HCT116 (cell line): ENCODE measurements around the gene CDH23. TPM values are rescaled to one million over a fixed set of nuclear protein-coding genes. Genes with fewer than 3 reads are reported as not detected.

Experiments
- ATAC-seq: fragments of 200-7000 bp; cut with Tn5 transposase; 2 replicates; pipeline ENCODE4 v1.9.1; 2020; ENCODE audit warnings: mild to moderate bottlenecking, moderate library complexity
- BruUV-seq: library from RNA; stranded (reverse); fragments of 400-500 nt; replicated peaks from 2 replicates; lab custom pipeline; 2021; lab: Mats Ljungman, UMichigan
- CTCF ChIA-PET: fragments of 300-600 bp; sonication (Branson Sonifier 250); formaldehyde crosslinking; loops from one replicate; lab custom pipeline; 2021; ENCODE audit warnings: antibody characterized with exemption; lab: Charles Lee
- POLR2A ChIA-PET: fragments of 300-600, 350-600 bp; sonication (Branson Sonifier 250); formaldehyde crosslinking; loops from one replicate; lab custom pipeline; 2021; ENCODE audit warnings: antibody characterized with exemption; lab: Charles Lee
- RAD21 ChIA-PET, 2 experiments: fragments of 300-600 bp; sonication (Branson Sonifier 250); formaldehyde crosslinking; loops; one replicate each; lab custom pipeline; 2023; ENCODE audit warnings: low total read pairs in 2 of 2; ENCODE audit not compliant: uncharacterized antibody in 2 of 2, unreplicated experiment in 2 of 2, low non-redundant PET in 1 of 2; lab: Charles Lee
- DNase-seq: peaks from one replicate; pipeline ENCODE4 v3.0.0-alpha.2; 2010; ENCODE audit warnings: low read depth, low spot score
- H2AFZ ChIP-seq: fragments of 200-600 bp; shearing (Covaris generic), sonication (generic); 2 replicates; pipeline ENCODE4 v1.6.1; 2017; ENCODE audit warnings: low read depth, mixed run types, mixed read lengths, antibody characterized with exemption, low read length; ENCODE audit not compliant: poor library complexity, severe bottlenecking
- H3K27ac ChIP-seq: 2 replicates; pipeline ENCODE4 v1.5.1; 2012; ENCODE audit warnings: low read depth, low read length
- H3K27me3 ChIP-seq: fragments of 200-600 bp; sonication (generic); 2 replicates; pipeline ENCODE4 v1.6.1; 2016; ENCODE audit warnings: mixed run types, low read length, mixed read lengths; ENCODE audit not compliant: insufficient read depth
- H3K36me3 ChIP-seq, 2 experiments: fragments of 200-500 bp in 1 of 2; fragments of 200-600 bp in 1 of 2; sonication (Bioruptor generic) in 1 of 2; sonication (generic) in 1 of 2; 2 replicates each; pipeline versions ENCODE4 v1.5.1 to v1.6.1; 2014 to 2016; ENCODE audit warnings: low read length in 2 of 2, inconsistent platforms in 1 of 2, mixed read lengths in 1 of 2, mixed run types in 1 of 2; ENCODE audit not compliant: insufficient read depth in 2 of 2, control insufficient read depth in 1 of 2
- H3K4me1 ChIP-seq, 2 experiments: fragments of 200-600 bp in 1 of 2; sonication (generic) in 1 of 2; 2 replicates each; pipeline versions ENCODE4 v1.5.1 to v1.6.1; 2012 to 2017; ENCODE audit warnings: low read length in 2 of 2, inconsistent platforms in 1 of 2, mild to moderate bottlenecking in 1 of 2, mixed read lengths in 1 of 2, mixed run types in 1 of 2, moderate library complexity in 1 of 2; ENCODE audit not compliant: insufficient read depth in 2 of 2, control insufficient read depth in 1 of 2
- H3K4me2 ChIP-seq: fragments of 200-600 bp; sonication (generic); 2 replicates; pipeline ENCODE4 v1.6.1; 2017; ENCODE audit warnings: mixed run types, low read length, mixed read lengths
- H3K4me3 ChIP-seq, 2 experiments: fragments of 200-600 bp in 1 of 2; sonication (generic) in 1 of 2; replicated peaks in 1 of 2; 2 replicates each; pipeline ENCODE4 v1.5.1; 2011 to 2016; ENCODE audit warnings: low read length in 2 of 2, control low read depth in 1 of 2, low read depth in 1 of 2, mild to moderate bottlenecking in 1 of 2, mixed read lengths in 1 of 2, mixed run types in 1 of 2
- H3K79me2 ChIP-seq: fragments of 200-600 bp; sonication (generic); 2 replicates; pipeline ENCODE4 v1.6.1; 2017; ENCODE audit warnings: mild to moderate bottlenecking, mixed run types, low read length, moderate library complexity, mixed read lengths; ENCODE audit not compliant: insufficient read depth
- H3K9ac ChIP-seq: fragments of 200-600 bp; sonication (generic); 2 replicates; pipeline ENCODE4 v1.6.1; 2016; ENCODE audit warnings: low read length, mixed read lengths
- H3K9me2 ChIP-seq: fragments of 200-600 bp; sonication (generic), shearing (Covaris generic); 2 replicates; pipeline ENCODE4 v1.6.1; 2017; ENCODE audit warnings: mixed run types, mild to moderate bottlenecking, moderate library complexity; ENCODE audit not compliant: insufficient read depth
- H3K9me3 ChIP-seq, 2 experiments: fragments of 200-500 bp in 1 of 2; fragments of 200-600 bp in 1 of 2; sonication (Bioruptor generic) in 1 of 2; sonication (generic) in 1 of 2; 2 replicates each; pipeline ENCODE4 v1.6.1; 2014 to 2017; ENCODE audit warnings: low read length in 2 of 2, mixed read lengths in 2 of 2, inconsistent platforms in 1 of 2, low read depth in 1 of 2, mild to moderate bottlenecking in 1 of 2, mixed run types in 1 of 2, moderate library complexity in 1 of 2; ENCODE audit not compliant: control insufficient read depth in 1 of 2, insufficient read depth in 1 of 2
- H4K20me1 ChIP-seq: fragments of 200-600 bp; sonication (generic), shearing (Covaris generic); 2 replicates; pipeline ENCODE4 v1.6.1; 2017; ENCODE audit warnings: mixed run types, mild to moderate bottlenecking, moderate library complexity; ENCODE audit not compliant: insufficient read depth
- CEBPB ChIP-seq: IDR thresholded peaks from 2 replicates; pipeline ENCODE4 v1.6.1; 2012; ENCODE audit warnings: low read depth
- EGR1 ChIP-seq: IDR thresholded peaks from 2 replicates; pipeline ENCODE4 v1.6.1; 2012; ENCODE audit warnings: low read depth
- ELF1 ChIP-seq: IDR thresholded peaks from 2 replicates; pipeline ENCODE4 v1.6.1; 2012; ENCODE audit warnings: low read depth, borderline replicate concordance
- EZH2 ChIP-seq: fragments of 200-600 bp; sonication (generic); IDR thresholded peaks from 2 replicates; pipeline ENCODE4 v1.6.1; 2017; ENCODE audit warnings: antibody characterized with exemption, mixed run types
- FOSL1 ChIP-seq: IDR thresholded peaks from 2 replicates; pipeline ENCODE4 v1.6.1; 2012; ENCODE audit warnings: low read depth
- JUND ChIP-seq: IDR thresholded peaks from 2 replicates; pipeline ENCODE4 v1.6.1; 2012
- POLR2A ChIP-seq: IDR thresholded peaks from 2 replicates; pipeline ENCODE4 v1.7.0; 2011; ENCODE audit warnings: borderline replicate concordance; ENCODE audit not compliant: insufficient read depth, insufficient read length; ENCODE audit errors: extremely low read depth
- POLR2AphosphoS5 ChIP-seq: IDR thresholded peaks from 2 replicates; pipeline ENCODE4 v1.6.1; 2011; ENCODE audit warnings: mild to moderate bottlenecking, low read depth, low read length, moderate library complexity
- RAD21 ChIP-seq: IDR thresholded peaks from 2 replicates; pipeline ENCODE4 v1.6.1; 2012; ENCODE audit warnings: low read depth, mild to moderate bottlenecking
- SIN3A ChIP-seq: IDR thresholded peaks from 2 replicates; pipeline ENCODE4 v1.6.1; 2012; ENCODE audit warnings: low read depth
- SP1 ChIP-seq: IDR thresholded peaks from 2 replicates; pipeline ENCODE4 v1.6.1; 2012; ENCODE audit warnings: low read depth
- TCF7L2 ChIP-seq: IDR thresholded peaks from 2 replicates; pipeline ENCODE4 v1.7.0; 2011; ENCODE audit warnings: borderline replicate concordance, inconsistent platforms; ENCODE audit not compliant: insufficient read depth, insufficient read length; ENCODE audit errors: extremely low read depth
- YY1 ChIP-seq: IDR thresholded peaks from 2 replicates; pipeline ENCODE4 v1.6.1; 2011; ENCODE audit warnings: low read length, low read depth, moderate library complexity, mild to moderate bottlenecking; ENCODE audit not compliant: insufficient replicate concordance; ENCODE audit errors: extremely low read depth
- ZFX ChIP-seq: fragments of 450-650 bp; IDR thresholded peaks from 2 replicates; pipeline ENCODE4 v1.6.1; 2017
- intact Hi-C: fragments of 100-400 bp; cut with micrococcal nuclease; formaldehyde crosslinking; loops from 2 replicates; pipeline ENCODE4 v1.10.0; 2022
- total RNA-seq: library from RNA; stranded (reverse); gene quantifications from one replicate; pipeline ENCODE4 v1.2.1, GENCODE V29; 2021; ENCODE audit not compliant: unreplicated experiment
- TF ChIP-seq, protein P1 (sequence below), 3 experiments: fragments of 200-600 bp in 1 of 3; sonication (generic) in 1 of 3; IDR thresholded peaks in 2 of 3; conservative IDR thresholded peaks in 1 of 3; 2 replicates each; pipeline ENCODE4 v1.5.1; 2012 to 2017; ENCODE audit warnings: low read depth in 2 of 3, low read length in 2 of 3, antibody characterized with exemption in 1 of 3, borderline replicate concordance in 1 of 3, control low read depth in 1 of 3, mild to moderate bottlenecking in 1 of 3, mixed read lengths in 1 of 3, mixed run types in 1 of 3, moderate library complexity in 1 of 3; ENCODE audit not compliant: insufficient read depth in 1 of 3
- TF ChIP-seq, protein P2 (sequence below): IDR thresholded peaks from 2 replicates; pipeline ENCODE4 v1.6.1; 2011; ENCODE audit warnings: mild to moderate bottlenecking, low read length, moderate library complexity; ENCODE audit not compliant: insufficient replicate concordance; ENCODE audit errors: extremely low read depth
- TF ChIP-seq, protein P3 (sequence below): IDR thresholded peaks from 2 replicates; pipeline ENCODE4 v1.6.1; 2012; ENCODE audit warnings: low read depth
- TF ChIP-seq, protein P4 (sequence below): IDR thresholded peaks from 2 replicates; pipeline ENCODE4 v1.6.1; 2012

The CDH23 gene
- total RNA-seq, 1 experiment from 2014 or later = not detected

DNA sequence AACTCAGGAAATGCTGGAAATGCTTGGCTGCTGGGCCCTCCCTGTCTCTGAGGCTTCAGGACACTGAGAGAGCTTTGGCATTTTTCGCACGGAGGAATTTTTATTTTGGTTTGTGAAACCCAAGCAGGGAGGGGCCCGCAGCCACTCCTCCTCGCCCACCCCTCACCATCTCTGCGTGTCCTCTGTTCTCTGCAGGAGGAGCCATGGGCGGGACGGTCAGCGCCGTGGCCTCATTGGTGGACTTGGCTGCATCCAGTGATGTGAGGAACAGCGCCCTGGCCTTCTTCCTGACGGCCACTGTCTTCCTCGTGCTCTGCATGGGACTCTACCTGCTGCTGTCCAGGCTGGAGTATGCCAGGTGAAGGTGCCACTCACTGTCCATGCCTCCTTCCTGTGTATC, 40.8 kb upstream of the CDH23 start:
- ChIA-PET POLR2A (no interaction called here), RAD21 (no interaction called here)
- no peaks in the 10 kb centered on the region for H3K79me2 ChIP-seq

More for the DNA sequence above, 40.8 kb upstream of the CDH23 start:
- no peak overlapping the region for H3K4me3 ChIP-seq
- H3K9me2 ChIP-seq = no peaks in the 10 kb centered on the region
- DNase-seq = no peak
- no peak overlapping the region for H3K9ac ChIP-seq
- no peaks in the 10 kb centered on the region for H3K27me3 ChIP-seq
- no peak for ATAC-seq
- no peaks in the 10 kb centered on the region; a peak in 1 of 4 replicates for H3K36me3 ChIP-seq
- H4K20me1 ChIP-seq = no peaks in the 10 kb centered on the region
- H2AFZ ChIP-seq = no peak overlapping the region
- no peaks in the 10 kb centered on the region for H3K4me1 ChIP-seq
- H3K9me3 ChIP-seq = no peaks in the 10 kb centered on the region
- H3K4me2 ChIP-seq = no peak overlapping the region
- TF ChIP-seq YY1 (no peak), POLR2AphosphoS5 (no peak), EGR1 (no peak), TCF7L2 (no peak), ELF1 (no peak), SIN3A (no peak), RAD21 (no peak), FOSL1 (no peak), SP1 (no peak), POLR2A (no peak), ZFX (no peak), JUND (no peak), CEBPB (no peak), EZH2 (no peak)
- TF ChIP-seq, protein P1, sequence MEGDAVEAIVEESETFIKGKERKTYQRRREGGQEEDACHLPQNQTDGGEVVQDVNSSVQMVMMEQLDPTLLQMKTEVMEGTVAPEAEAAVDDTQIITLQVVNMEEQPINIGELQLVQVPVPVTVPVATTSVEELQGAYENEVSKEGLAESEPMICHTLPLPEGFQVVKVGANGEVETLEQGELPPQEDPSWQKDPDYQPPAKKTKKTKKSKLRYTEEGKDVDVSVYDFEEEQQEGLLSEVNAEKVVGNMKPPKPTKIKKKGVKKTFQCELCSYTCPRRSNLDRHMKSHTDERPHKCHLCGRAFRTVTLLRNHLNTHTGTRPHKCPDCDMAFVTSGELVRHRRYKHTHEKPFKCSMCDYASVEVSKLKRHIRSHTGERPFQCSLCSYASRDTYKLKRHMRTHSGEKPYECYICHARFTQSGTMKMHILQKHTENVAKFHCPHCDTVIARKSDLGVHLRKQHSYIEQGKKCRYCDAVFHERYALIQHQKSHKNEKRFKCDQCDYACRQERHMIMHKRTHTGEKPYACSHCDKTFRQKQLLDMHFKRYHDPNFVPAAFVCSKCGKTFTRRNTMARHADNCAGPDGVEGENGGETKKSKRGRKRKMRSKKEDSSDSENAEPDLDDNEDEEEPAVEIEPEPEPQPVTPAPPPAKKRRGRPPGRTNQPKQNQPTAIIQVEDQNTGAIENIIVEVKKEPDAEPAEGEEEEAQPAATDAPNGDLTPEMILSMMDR (IDR thresholded peaks at IDR 0.05 in 2 of 3, conservative IDR thresholded peaks at IDR 0.05 in 1 of 3; ENCODE audit: borderline replicate concordance in 1 of 3, insufficient read depth in 1 of 3, low read depth in 2 of 3, low read length in 2 of 3) = no peak
- TF ChIP-seq, protein P2, sequence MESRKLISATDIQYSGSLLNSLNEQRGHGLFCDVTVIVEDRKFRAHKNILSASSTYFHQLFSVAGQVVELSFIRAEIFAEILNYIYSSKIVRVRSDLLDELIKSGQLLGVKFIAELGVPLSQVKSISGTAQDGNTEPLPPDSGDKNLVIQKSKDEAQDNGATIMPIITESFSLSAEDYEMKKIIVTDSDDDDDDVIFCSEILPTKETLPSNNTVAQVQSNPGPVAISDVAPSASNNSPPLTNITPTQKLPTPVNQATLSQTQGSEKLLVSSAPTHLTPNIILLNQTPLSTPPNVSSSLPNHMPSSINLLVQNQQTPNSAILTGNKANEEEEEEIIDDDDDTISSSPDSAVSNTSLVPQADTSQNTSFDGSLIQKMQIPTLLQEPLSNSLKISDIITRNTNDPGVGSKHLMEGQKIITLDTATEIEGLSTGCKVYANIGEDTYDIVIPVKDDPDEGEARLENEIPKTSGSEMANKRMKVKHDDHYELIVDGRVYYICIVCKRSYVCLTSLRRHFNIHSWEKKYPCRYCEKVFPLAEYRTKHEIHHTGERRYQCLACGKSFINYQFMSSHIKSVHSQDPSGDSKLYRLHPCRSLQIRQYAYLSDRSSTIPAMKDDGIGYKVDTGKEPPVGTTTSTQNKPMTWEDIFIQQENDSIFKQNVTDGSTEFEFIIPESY = no peak
- TF ChIP-seq, protein P3, sequence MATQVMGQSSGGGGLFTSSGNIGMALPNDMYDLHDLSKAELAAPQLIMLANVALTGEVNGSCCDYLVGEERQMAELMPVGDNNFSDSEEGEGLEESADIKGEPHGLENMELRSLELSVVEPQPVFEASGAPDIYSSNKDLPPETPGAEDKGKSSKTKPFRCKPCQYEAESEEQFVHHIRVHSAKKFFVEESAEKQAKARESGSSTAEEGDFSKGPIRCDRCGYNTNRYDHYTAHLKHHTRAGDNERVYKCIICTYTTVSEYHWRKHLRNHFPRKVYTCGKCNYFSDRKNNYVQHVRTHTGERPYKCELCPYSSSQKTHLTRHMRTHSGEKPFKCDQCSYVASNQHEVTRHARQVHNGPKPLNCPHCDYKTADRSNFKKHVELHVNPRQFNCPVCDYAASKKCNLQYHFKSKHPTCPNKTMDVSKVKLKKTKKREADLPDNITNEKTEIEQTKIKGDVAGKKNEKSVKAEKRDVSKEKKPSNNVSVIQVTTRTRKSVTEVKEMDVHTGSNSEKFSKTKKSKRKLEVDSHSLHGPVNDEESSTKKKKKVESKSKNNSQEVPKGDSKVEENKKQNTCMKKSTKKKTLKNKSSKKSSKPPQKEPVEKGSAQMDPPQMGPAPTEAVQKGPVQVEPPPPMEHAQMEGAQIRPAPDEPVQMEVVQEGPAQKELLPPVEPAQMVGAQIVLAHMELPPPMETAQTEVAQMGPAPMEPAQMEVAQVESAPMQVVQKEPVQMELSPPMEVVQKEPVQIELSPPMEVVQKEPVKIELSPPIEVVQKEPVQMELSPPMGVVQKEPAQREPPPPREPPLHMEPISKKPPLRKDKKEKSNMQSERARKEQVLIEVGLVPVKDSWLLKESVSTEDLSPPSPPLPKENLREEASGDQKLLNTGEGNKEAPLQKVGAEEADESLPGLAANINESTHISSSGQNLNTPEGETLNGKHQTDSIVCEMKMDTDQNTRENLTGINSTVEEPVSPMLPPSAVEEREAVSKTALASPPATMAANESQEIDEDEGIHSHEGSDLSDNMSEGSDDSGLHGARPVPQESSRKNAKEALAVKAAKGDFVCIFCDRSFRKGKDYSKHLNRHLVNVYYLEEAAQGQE = no peak
- TF ChIP-seq, protein P4, sequence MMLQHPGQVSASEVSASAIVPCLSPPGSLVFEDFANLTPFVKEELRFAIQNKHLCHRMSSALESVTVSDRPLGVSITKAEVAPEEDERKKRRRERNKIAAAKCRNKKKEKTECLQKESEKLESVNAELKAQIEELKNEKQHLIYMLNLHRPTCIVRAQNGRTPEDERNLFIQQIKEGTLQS = no peak
- CTCF ChIA-PET = no interaction called here
- no peak overlapping the region for H3K27ac ChIP-seq
- intact Hi-C loops = no loop called here
- no TSS peak for BruUV-seq
